Measurements from ENCODE around the gene RBP4. TPM values are rescaled to one million over a fixed set of nuclear protein-coding genes. Genes with fewer than 3 reads are reported as not detected.

Gene RBP4
- total RNA-seq, 4 donors from 2014 or later: 188 to 1,096 (median 353) TPM

DNA sequence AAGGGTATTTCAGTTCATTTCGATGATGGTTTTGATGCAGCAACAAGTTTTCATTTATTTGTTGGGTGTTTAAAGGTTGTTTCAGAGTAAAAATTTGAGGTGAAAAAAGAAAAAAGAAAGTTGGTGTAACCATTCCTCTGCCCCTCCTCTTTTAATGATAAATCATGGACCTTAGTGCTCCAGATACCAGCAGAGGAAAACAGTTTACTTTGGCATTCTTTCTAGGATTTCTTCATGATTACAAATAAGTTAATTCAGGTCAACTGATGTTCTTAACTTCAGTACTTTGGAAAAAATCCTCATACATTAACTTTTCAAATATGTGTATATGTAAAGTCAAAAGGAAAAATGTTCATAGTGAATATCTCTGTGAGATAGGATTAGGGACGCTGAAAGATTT is 2.0 kb upstream of the RBP4 start:
- ATAC-seq (ENCODE audit: low FRiP score) (no peak), DNase-seq (ENCODE audit: low spot score) (no peak)
- TF ChIP-seq, protein P1, sequence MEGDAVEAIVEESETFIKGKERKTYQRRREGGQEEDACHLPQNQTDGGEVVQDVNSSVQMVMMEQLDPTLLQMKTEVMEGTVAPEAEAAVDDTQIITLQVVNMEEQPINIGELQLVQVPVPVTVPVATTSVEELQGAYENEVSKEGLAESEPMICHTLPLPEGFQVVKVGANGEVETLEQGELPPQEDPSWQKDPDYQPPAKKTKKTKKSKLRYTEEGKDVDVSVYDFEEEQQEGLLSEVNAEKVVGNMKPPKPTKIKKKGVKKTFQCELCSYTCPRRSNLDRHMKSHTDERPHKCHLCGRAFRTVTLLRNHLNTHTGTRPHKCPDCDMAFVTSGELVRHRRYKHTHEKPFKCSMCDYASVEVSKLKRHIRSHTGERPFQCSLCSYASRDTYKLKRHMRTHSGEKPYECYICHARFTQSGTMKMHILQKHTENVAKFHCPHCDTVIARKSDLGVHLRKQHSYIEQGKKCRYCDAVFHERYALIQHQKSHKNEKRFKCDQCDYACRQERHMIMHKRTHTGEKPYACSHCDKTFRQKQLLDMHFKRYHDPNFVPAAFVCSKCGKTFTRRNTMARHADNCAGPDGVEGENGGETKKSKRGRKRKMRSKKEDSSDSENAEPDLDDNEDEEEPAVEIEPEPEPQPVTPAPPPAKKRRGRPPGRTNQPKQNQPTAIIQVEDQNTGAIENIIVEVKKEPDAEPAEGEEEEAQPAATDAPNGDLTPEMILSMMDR (IDR thresholded peaks at IDR 0.05): no peak

DNA sequence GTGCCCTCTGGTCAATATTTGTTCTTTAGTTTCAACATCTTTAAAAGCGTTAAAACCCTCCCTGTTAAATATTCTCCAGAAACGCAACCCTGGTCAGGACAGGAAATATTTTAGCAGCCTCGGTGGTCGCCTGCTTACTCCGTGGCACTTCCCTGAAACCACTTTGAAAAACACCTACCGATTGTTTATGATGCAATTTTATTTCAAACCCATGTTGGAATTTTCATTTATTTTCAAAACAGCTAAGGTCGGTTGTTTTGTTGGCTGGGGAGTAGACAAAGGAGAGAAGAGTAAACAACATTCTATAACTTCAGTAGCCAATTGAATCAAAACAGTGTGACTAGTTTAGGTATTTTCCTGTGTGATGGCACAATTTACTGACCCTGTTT is 733 bp upstream of the RBP4 start:
- DNase-seq (ENCODE audit: low spot score) (no peak), ATAC-seq (ENCODE audit: low FRiP score) (no peak)
- TF ChIP-seq, protein P1 (IDR thresholded peaks at IDR 0.05): no peak

DNA sequence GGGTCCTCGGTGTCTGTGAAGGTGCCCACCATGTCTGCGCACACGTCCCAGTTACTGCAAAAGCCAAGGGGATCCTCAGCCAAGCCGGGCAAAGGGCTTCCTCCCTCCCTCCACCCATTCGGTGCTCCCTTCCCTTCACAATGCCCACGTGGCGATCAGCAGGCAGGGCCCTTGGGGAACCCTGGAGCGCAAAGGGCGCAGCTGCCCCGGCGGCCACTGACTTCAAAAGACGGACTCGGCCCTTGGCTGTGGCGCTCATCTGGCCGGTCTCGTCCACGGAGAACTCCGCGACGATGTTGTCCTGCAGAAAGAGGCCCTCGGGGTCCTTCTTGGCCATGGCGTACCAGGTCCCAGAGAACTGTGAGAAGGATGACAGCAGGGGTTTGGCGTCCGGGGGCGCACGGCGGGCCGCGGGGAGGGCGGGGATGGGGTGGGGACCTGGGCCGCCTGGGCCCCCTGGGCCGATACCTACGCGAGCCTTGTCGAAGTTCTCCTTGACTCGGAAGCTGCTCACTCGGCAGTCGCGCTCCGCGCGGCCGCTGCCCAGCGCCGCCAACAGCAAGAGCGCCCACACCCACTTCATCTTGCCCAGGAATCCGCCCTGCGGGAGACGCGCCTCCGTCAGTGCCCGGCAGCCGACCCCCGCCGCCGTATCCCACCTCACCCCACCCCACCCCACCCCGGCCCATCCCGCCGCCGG is 439 bp downstream of the RBP4 start:
- DNase-seq (ENCODE audit: low spot score) (no peak), ATAC-seq (ENCODE audit: low FRiP score) (peak; percentile 60)
- TF ChIP-seq, protein P1 (IDR thresholded peaks at IDR 0.05): no peak

DNA sequence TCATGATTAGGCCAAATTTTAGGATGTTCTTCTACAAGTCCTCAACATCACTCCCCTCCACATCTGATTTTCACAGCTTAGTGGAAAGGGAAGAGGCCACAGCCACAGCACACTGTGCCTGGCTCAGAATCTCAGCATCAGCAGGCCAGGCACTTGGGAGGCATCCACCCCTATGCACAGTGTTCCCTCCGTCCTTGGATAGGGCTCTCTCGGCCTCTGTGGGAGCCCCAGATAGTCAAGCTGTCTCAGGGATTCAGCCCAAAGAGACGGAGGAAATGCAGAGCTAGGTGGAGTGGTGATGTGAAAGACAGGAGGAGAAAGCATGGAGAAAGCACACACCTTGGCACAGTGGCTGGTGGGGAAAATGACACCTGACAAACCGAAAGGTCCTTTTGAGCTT is 1.3 kb downstream of the RBP4 start:
- ATAC-seq (ENCODE audit: low FRiP score): no peak
- no peak for DNase-seq (ENCODE audit: low spot score)
- TF ChIP-seq, protein P1 (IDR thresholded peaks at IDR 0.05): no peak

DNA sequence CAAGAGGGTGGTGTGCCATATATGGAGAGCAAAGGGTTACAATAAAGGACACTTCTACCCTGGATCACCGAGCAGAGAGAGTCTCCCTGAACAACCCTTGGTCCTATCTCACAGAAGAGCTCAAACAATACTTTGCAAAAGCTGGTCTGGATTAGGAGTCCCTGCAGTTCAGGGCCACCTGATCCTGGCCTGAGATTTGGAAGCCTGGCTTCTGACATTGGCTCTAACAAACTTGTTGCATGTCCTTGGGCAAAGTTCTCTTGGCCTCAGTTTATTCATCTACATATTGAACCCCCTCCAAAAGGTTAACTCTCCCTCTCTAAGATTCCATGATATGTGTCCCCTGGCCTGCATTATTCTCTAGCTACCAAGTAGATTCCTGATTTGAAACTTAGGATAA is 1.7 kb downstream of the RBP4 start:
- ATAC-seq (ENCODE audit: low FRiP score): no peak

DNA sequence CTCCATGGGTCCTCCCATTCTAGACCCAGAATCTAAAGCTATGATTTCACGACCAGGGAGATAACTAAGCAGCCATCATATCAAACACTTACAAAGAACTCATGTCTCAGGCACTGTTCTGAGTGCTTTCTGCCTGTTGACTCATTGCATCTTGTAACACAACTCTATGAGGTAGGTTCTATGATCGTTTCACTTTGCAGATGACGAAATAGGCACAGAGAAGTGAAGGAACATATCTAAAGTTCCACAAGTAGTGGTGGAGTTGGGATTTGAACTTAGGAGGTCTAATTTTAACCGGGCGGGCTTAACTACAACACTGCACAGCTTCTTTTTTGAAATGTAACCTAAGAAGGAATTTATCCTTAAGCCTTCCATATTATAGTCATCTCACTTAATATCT is 2.9 kb downstream of the RBP4 start:
- TF ChIP-seq, protein P1 (IDR thresholded peaks at IDR 0.05): no peak
- ATAC-seq (ENCODE audit: low FRiP score): no peak

More for the DNA sequence above, 1.7 kb downstream of the RBP4 start:
- no peak for DNase-seq (ENCODE audit: low spot score)
- TF ChIP-seq, protein P1 (IDR thresholded peaks at IDR 0.05): no peak

DNA sequence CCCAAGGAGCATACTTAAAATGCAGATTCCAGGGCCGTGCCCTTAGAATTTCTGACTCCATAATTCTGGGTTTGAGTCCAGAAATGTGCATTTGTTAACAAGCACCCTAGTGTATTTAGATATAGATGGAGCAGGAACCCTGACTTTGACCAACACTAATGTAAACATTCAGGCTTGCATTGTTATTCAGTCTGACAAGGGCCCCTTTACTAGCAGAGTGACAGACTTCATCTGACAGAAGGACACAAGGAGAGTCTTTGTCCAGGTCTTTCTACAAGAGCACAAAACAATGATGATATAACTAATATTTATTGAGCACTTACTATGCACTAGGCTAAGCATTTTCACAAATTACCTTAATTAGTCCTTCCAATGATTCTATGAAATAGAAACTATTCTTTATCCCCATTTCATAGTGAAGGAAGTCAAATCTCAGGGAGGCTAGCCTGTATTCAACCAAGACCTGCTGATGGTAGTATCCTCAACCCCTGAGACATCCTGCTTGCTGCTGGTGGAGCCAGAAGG is 3.9 kb downstream of the RBP4 start:
- TF ChIP-seq, protein P1 (IDR thresholded peaks at IDR 0.05): no peak
- DNase-seq (ENCODE audit: low spot score) (no peak), ATAC-seq (ENCODE audit: low FRiP score) (no peak)

More for the DNA sequence above, 2.9 kb downstream of the RBP4 start:
- no peak for DNase-seq (ENCODE audit: low spot score)
